Muscle layer of duodenum (tissue), 2 donors: ENCODE results near the gene ALX4.

ENCODE experiments used
- H3K27ac ChIP-seq: one replicate; pipeline ENCODE4 v1.7.0; 2013; ENCODE audit warnings: mild to moderate bottlenecking, low read length
- H3K27me3 ChIP-seq: one replicate; pipeline ENCODE4 v1.7.0; 2013; ENCODE audit warnings: low read depth, mild to moderate bottlenecking, control low read depth, low read length
- H3K36me3 ChIP-seq, 2 donors: one replicate each; pipeline ENCODE4 v1.7.0; 2013; ENCODE audit warnings: low read length in 2 of 2, control low read depth in 1 of 2, mild to moderate bottlenecking in 1 of 2; ENCODE audit not compliant: insufficient read depth in 2 of 2, control insufficient read depth in 1 of 2
- H3K4me1 ChIP-seq, 2 donors: one replicate each; pipeline ENCODE4 v1.7.0; 2013; ENCODE audit warnings: low read length in 2 of 2, mild to moderate bottlenecking in 2 of 2, control low read depth in 1 of 2, moderate library complexity in 1 of 2; ENCODE audit not compliant: insufficient read depth in 2 of 2, control insufficient read depth in 1 of 2
- H3K4me3 ChIP-seq, 2 donors: one replicate each; pipeline ENCODE4 v1.7.0; 2013; ENCODE audit warnings: low read length in 2 of 2, low read depth in 1 of 2, mild to moderate bottlenecking in 1 of 2
- H3K9me3 ChIP-seq, 2 donors: one replicate each; pipeline ENCODE4 v1.7.0; 2013; ENCODE audit warnings: low read length in 2 of 2, control low read depth in 1 of 2, mild to moderate bottlenecking in 1 of 2; ENCODE audit not compliant: control insufficient read depth in 1 of 2
- donor health status: healthy.

The ALX4 gene

DNA sequence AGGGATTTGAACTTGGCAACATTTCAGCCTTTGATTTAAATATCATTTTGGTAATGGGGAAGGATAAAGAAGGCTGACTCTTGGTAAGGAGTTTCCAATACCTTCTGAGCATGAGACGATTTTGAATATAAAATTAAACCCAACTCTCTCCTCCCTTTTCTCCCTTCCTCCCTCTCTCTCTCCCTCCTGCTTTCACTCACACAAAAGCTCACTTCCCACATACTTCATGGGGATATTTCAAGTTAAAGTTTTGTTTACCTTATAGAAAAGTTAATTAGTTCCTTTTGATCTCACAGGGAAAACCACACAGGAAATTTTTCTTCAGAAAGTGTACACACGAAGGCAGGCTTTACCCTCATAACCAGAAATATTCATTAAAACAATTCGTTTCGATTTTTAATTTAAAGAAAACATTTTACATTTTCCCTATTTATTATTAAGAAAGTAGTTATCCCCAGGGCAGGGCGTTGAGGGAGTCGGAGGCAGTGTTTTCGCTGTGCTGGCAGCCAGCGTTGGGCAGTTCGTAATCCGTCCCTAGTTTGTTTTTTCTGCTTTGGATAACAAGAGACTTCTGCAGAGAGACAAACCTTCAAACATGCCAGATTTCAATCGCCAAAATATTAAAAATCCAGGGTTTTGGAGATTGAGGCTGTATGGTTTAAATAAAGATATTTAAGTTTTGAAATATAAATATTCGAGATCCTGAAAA is 25.3 kb upstream of the ALX4 start:
- no peaks in the 10 kb centered on the region for H3K36me3 ChIP-seq
- H3K27ac ChIP-seq, result no peak overlapping the region
- H3K27me3 ChIP-seq, result peaks cover 29% of the 10 kb centered on the region

DNA sequence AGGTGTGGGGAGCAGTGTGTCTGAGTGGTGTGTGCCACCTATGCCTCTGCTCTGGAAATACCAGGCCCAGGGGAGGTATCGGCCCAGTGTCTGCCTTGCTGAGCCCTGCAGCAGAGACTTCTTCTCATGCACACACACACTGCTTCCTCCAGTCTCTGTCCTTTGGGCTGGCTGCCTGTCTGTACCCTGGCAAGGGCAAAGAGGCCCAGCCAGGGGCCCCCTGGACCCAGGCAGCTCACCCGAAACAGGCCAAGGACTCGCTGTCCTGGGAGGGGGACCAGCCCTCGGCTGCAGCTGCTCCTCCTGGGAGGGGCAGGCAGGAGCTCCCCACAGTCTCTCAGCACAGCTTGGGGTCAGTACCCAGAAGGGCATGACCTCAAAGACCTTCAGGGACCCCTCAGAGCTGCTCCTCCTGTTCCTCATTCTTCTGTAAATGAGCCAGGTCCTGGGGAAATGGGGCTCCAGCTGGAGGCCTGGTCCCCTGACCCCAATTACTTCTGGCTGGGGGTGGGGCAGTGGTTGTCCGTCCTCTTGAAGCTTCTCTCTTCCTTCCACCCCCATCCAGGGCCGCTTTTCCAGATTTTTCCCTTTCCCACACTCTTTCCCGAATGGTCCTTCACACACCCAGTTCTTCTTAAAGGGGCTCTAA is 24.5 kb upstream of the ALX4 start:
- H3K27me3 ChIP-seq, result peaks cover 29% of the 10 kb centered on the region
- H3K9me3 ChIP-seq, result no peaks in the 10 kb centered on the region
- no peaks in the 10 kb centered on the region for H3K4me1 ChIP-seq
- no peak overlapping the region for H3K4me3 ChIP-seq
- H3K36me3 ChIP-seq, result no peaks in the 10 kb centered on the region
- no peak overlapping the region for H3K27ac ChIP-seq

More for the DNA sequence above, 25.3 kb upstream of the ALX4 start:
- Histone ChIP-seq H3K4me1 (no peaks in the 10 kb centered on the region), H3K4me3 (no peak overlapping the region), H3K9me3 (no peaks in the 10 kb centered on the region)

DNA sequence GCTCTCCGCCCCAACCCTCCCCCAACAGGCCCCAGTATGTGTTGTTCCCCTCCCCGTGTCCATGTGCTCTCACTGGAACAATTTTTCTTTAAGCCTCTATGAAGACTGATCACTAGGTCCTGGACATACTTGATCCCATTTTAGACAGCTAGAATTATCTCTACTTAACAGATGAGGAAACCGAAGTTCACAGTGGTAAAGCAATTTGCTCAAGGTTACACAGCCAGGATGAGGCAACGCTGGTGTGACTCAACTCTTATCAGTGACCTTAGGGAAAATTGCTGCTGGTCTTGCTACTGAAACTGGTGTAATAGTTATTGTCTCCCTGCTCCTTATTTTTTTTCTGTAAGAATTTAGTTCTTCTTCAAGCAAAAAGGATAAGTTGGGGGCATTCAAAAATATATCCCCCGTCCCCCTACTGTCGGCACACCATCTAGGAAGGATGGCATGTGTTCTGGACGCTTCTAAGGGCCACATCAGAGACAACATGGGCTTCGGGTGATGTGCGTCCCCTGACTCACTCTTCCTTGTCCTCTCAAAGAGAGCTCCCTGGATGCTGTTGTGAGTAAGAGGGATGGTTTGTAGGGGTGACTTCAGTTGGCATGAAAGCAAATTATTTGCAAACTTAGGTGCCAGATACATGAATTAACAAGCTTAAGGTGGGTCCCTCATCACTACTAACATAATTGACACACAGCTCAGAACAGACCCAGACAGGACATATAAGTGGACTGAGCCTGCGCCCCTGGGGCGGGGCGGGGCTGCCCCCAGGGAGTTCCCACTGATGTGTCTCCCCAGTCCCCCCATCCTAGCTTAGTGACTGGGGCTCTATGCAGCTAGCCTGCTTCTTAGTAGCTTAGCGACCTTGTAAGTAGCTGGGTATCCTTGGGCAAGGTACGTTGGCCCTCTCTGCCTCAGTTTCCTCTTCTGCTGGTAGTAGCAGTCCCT is 23.6 kb upstream of the ALX4 start:
- no peak overlapping the region for H3K4me3 ChIP-seq
- H3K9me3 ChIP-seq, result no peaks in the 10 kb centered on the region
- H3K4me1 ChIP-seq, result no peaks in the 10 kb centered on the region
- peaks cover 26% of the 10 kb centered on the region for H3K27me3 ChIP-seq
- no peak overlapping the region for H3K27ac ChIP-seq
- no peaks in the 10 kb centered on the region for H3K36me3 ChIP-seq

DNA sequence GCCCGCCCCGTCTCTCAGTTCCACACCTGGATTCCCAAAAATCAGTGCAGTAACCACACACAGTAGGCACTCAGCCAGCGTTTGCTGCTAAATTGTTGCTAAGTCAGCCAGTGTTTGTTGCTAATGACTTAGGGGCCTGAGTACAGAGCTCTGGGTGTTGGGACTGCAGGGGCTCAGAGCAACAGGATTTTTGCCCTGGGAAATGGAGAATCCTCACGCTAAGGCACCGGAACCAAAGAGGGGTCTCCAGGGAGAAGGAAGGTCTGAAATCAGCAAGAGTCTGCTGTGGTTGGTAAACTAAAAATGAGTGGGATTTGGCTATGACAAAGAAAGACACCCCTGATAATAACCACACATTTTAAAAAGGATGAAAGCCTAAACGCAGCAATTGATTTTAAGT is 22.7 kb upstream of the ALX4 start:
- no peaks in the 10 kb centered on the region for H3K9me3 ChIP-seq
- no peak overlapping the region for H3K4me3 ChIP-seq
- no peaks in the 10 kb centered on the region for H3K36me3 ChIP-seq
- peaks cover 28% of the 10 kb centered on the region for H3K27me3 ChIP-seq
- no peak overlapping the region for H3K27ac ChIP-seq
- H3K4me1 ChIP-seq, result no peaks in the 10 kb centered on the region

DNA sequence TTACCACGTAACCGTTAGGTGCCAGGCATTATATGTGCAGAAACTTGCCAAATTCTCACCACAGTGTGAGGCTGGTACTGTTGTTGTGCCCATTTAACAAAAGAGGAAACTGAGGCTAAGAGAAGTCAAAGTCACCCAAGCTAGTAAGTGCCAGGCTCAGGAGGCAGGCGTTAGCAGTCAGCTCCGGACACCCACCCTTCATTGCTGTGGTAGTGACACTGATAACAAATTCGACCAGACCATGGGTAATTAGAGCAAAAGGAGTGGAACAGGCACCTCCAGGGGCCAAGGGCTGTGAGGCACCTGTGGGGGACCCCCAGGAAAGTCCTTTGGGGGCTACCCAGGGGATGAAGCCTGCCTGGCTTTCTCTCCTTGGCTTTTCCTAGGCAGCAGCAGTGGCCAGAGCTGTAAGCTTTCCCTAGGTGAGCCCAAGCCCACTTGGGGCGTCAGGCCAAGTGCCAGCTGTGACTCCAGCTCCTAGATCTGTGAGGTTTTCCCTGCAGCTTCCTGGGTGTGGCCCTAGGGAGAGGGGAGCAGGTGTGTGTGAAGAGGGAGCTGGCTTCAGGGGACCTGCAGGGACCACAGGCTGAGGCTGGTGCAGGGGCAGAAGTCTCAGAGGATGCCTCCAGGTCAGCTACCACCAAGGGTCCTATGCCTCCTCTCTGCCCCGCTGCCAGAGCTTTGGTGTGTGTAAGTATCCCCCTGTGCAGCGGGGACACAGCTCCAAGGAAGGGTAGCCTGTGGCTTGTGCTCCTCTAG is 19.7 kb upstream of the ALX4 start:
- H3K4me3 ChIP-seq, result no peak overlapping the region
- H3K27ac ChIP-seq, result no peak overlapping the region
- peaks cover 25% of the 10 kb centered on the region for H3K27me3 ChIP-seq
- H3K9me3 ChIP-seq, result no peaks in the 10 kb centered on the region
- no peaks in the 10 kb centered on the region for H3K4me1 ChIP-seq
- H3K36me3 ChIP-seq, result no peaks in the 10 kb centered on the region

DNA sequence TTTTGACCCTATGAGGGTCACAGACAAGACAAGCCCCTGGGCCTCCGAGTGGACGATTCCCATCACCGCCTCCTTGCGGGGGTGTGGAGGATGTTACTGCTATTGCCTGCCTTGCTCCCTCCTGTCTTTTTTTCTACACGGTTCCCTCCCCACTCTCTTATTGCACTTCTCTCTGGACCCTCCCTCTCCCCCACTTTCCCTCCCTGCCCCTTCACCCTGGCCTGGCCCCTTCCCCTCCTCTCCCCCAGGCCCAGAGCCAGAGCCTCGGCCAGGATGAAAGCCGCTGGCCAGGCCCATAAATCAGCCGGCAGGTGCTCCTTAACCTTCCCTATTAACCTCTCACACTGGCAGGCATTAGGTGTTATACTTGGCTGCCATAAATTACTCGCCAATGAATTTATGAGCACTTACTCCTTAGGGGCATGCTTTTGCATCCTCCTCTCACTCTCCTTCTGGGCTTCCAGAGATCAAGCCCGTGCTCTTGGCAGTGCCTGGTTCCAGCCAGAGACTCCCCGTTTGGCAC is 18.3 kb upstream of the ALX4 start:
- Histone ChIP-seq H3K27ac (no peak overlapping the region), H3K9me3 (no peaks in the 10 kb centered on the region), H3K4me1 (no peaks in the 10 kb centered on the region), H3K27me3 (peaks cover 32% of the 10 kb centered on the region), H3K36me3 (no peaks in the 10 kb centered on the region), H3K4me3 (no peak overlapping the region)

DNA sequence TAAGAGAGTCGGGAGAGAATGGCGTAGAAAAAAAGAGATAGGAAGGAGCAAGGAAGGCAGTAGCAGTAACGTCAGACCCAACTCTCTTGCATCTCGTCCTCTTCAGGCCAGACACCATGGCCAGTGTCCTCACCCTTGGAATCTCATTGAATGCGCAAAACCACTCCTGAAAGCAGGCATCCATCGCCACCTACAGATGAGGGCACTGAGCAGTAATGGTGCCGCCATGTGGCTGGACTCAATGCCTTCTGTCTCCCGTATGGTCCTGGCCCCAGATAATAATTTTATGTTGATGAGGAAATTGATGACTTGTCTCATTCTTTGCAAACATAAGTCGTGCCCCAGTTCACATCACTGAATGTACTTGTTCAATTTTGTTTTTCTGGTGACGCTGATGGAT is 17.8 kb upstream of the ALX4 start:
- peaks cover 36% of the 10 kb centered on the region for H3K27me3 ChIP-seq
- H3K36me3 ChIP-seq, result no peaks in the 10 kb centered on the region
- H3K4me1 ChIP-seq, result no peaks in the 10 kb centered on the region
- H3K4me3 ChIP-seq, result no peak overlapping the region
- H3K27ac ChIP-seq, result no peak overlapping the region
- H3K9me3 ChIP-seq, result no peaks in the 10 kb centered on the region

DNA sequence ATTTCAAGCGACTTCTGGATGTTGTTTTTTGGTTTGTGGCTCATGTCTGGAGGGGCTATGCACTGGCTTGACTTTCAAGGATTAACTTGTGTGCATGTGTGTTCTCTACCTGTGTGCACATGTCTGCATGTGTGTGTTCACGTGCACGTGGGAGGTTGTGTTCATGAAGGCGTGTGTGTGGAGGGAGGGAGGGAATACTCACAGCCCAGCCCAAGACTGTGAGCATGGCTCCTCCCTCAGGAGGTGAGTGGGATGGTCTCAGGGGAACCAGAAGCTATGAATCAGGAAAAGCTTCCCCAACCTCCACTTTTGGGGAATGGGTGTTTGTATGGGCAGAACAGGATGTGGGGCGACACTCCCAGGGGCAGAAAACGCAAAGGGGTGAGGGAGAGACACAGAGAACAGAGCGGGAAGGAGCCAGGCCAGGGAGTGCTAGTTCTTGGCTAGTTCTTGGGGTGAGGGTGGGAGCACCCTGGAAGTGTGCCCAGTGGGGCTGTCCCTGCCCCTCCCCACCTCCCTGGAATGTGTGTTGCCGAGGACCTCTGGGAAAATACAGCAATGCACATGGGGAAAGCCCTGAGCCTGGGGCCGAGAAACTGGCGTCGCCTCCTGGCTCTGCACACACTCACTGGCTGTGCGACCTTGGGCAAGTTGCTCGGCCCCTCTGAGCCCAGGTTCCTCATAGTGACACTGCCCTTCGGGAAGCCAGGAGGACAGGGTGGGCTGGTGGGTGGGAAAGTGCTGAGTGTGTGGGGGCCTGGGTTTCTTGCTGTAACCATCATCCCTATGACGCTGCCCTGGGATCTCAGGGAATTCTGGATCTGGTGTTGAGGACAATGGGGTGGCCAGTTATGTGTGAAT is 16.9 kb upstream of the ALX4 start:
- Histone ChIP-seq H3K27me3 (peaks cover 43% of the 10 kb centered on the region), H3K27ac (no peak overlapping the region), H3K36me3 (no peaks in the 10 kb centered on the region), H3K9me3 (no peaks in the 10 kb centered on the region), H3K4me1 (no peaks in the 10 kb centered on the region), H3K4me3 (no peak overlapping the region)

DNA sequence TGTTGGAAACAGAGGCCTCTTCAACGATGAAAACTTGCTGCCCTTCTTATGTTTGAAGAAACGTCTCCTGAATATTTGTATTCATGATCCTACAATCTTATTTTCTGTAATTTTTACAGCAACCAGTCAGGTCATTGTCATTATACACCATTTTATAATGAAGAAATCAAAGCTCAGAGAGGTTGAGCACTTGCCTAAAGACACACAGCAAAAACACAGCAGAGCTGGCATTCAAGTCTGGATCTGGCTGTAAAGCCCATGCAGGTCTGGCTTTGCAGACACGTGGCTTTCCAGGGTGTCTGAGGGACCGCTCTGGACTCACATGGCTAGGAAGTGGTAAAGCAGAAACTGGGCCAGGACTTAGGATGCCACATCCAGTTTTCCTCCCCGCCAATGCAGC is 15.8 kb upstream of the ALX4 start:
- Histone ChIP-seq H3K9me3 (no peaks in the 10 kb centered on the region), H3K4me1 (no peaks in the 10 kb centered on the region), H3K27ac (no peak overlapping the region), H3K36me3 (no peaks in the 10 kb centered on the region), H3K4me3 (no peak overlapping the region), H3K27me3 (peaks cover 54% of the 10 kb centered on the region)
